NCI-H2171 treated with DMSO at 0.1 percent for 48 hours (cell line): Measurements from ENCODE around the gene KRTAP5-2.
A peak's percentile ranks its signal among the peaks of the same experiment; 100 is the strongest.
"Not testable (repeated sequence)": the region's sequence is repeated elsewhere in the genome, so short reads cannot be mapped to it uniquely, and the experiment has no call there.

ENCODE experiments used
- DNase-seq: peaks from one replicate; lab custom pipeline; 2025; lab: John Stamatoyannopoulos, UW

Gene KRTAP5-2

DNA sequence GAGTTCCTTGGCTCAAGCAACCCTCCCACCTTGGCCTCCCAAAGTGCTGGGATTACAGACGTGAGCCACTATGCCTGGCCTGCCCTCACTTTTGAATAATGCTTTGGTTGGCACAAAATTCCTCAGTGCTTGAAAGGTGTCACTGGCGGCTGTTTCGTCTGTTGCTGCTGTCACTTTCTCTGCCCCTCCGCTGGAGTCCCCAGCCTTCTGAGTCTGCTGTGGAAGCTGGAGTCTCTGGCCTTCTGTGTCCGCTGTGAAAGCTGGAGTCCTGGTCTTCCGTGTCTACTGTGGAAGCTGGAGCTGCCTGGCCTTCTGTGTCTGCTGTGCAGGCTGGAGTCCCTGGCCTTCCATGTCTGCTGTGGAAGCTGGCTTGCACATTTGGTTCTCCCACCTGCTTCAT lies 8.1 kb downstream of the KRTAP5-2 start:
- no peak for DNase-seq

DNA sequence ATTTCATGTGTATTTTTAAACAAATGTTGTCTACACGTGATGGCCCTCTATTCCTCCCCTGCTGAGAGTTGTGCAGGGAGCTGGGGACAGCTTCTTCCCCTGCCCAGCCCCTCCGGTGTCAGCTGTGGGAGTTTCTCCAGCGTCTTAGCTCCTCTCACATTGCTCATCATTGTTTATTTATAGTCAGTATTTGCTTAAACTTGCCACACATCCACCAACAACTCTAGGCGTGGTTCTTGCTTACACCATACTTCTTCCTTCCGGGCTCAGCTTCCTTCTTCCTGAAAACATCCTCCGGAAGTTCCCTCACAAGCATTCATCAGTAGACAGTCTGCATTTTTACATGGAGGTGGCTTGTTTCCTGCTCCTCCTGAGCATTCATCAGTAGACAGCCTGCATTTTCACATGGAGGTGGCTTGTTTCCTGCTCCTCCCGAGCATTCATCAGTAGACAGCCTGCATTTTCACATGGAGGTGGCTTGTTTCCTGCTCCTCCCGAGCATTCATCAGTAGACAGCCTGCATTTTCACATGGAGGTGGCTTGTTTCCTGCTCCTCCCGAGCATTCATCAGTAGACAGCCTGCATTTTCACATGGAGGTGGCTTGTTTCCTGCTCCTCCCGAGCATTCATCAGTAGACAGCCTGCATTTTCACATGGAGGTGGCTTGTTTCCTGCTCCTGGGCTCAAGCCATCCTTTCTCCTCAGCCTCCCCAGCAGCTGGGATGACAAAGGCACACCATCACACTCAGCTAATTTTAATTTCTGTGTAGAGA lies 8.7 kb downstream of the KRTAP5-2 start:
- not testable (repeated sequence) for DNase-seq

DNA sequence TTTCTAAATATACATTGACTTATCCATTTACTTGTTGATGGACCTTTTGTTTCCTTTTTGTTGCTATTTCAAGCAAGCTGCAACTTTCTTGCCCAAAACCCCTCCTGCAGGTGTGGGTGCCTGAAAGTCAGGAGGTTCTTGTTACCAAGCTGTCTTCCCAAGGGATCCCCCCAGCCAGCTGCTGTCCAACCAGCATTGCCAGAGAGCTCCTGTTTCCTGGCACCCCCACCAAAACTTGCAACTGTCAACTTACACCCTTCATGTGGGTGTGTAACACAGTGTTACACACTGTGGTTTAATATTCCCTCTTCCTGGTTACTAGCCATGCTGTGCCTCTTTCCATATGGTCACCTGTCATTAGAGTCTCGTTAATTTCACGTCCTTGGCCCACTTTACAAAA lies 11.4 kb downstream of the KRTAP5-2 start:
- peak; percentile 79 for DNase-seq

DNA sequence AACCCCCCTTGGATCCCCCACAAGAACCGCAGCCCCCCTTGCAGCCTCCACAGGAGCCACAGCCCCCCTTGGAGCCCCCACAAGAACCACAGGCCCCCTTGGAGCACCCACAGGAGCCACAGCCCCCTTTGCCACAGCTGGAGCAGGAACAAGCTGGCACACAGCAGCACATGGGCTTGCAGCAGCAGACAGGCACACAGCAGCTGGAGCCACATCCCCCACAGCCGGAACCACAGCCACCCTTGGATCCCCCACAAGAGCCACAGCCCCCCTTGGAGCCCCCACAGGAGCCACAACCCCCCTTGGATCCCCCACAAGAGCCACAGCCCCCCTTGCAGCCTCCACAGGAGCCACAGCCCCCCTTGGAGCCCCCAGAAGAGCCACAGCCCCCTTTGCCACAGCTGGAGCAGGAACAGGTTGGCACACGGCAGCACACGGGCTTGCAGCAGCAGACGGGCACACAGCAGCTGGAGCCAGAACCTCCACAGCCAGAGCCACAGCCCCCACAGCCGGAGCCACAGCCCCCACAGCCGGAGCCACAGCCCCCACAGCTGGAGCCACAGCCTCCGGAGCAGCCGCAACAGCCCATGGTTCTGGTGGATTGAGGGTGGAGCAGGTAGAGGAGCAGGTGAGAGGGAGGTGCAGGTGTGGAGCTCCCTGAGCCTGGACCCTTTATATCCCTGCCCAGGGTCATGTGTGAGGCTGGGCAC lies 13.3 kb downstream of the KRTAP5-2 start, which contains the start of gene KRTAP5-1:
KRTAP5-1 (minus strand) TSS at position 623 of the 710 bp plus-strand sequence; CDS start at position 589, 34 bp downstream.
- DNase-seq, result not testable (repeated sequence)

DNA sequence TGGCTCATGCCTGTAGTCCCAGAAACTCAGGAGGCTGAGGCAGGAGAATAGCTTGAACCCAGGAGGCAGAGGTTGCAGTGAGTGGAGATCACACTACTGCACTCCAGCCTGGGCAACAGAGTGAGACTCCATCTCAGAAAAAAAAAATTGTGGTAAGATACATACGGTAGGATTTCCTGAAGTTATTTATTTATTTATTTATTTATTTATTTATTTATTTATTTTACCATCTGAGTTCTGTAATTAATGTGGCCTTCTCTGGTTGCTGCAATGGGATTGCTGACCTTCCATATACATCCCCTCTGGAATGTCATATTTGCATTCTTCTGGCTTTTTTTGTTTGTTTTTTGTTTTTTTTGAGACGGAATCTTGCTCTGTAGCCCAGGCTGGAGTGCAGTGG lies 15.2 kb downstream of the KRTAP5-2 start:
- not testable (repeated sequence) for DNase-seq

DNA sequence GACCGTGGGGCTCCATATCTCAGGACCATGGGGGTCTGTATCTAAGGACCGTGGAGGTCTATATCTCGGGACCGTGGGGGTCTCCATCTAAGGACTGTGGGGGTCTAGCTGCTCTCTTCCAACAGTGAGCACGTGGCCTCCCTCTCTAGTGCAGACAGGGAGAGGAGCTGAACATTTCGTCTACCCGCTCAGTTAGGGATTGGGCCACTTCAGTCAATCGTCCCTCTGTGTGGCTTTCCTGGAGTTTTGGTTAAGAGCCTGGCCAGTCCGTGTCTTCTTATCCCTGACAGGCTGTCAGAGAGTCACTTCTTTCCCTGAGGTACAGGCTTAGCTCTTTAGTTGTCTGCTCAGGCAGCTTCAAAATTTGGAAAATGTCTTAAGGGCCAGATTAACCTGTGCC lies 16.1 kb downstream of the KRTAP5-2 start:
- DNase-seq, result no peak

DNA sequence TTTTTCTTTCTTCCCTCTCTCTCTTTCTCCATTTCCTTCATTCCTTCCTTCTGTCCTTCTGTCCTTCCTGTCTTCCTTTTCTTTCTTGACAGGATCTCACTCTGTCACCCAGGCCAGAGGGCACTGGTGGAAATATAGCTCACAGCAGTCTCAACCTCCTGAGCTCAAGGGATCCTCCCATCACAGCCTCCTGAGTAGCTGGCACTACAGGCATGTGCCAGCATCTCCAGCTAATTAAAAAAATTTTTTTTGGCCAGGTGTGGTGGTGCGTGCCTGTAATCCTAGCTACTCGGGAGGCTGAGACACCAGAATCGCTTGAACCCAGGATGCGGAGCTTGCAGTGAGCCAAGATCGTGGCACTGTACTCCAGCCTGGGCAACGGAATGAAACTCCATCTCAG lies 21.3 kb downstream of the KRTAP5-2 start:
- no peak for DNase-seq

DNA sequence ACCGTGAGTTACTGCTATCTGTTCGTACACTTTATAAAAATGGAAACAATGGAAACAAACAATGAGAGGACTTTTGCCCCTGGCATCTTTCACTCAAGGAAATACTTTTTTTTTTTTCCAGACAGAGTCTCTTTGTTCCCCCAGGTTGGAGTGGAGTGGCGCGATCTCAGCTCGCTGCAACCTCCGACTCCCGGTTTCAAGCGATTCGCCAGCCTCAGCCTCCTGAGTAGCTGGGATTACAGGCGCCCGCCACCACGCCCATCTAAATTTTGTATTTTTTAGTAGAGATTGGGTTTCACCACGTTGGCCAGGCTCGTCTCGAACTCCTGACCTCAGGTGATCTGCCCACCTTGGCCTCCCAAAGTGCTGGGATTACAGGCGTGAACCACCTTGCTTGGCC lies 22.3 kb downstream of the KRTAP5-2 start:
- not testable (repeated sequence) for DNase-seq

DNA sequence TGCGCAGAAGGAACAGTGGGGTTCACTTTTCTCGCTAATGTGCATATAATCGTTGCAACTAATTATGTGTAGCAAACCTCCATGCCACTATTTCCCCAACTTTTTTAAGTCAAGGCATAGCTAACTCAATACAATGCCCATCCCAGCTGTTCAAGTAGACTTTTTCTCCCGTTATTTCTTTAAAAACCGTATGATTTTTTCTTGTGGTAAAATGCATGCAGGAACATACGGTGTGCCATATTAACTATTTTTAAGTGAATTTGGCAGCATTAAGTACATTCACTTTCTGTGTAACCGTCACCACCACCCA lies 23.2 kb downstream of the KRTAP5-2 start:
- DNase-seq, result no peak

DNA sequence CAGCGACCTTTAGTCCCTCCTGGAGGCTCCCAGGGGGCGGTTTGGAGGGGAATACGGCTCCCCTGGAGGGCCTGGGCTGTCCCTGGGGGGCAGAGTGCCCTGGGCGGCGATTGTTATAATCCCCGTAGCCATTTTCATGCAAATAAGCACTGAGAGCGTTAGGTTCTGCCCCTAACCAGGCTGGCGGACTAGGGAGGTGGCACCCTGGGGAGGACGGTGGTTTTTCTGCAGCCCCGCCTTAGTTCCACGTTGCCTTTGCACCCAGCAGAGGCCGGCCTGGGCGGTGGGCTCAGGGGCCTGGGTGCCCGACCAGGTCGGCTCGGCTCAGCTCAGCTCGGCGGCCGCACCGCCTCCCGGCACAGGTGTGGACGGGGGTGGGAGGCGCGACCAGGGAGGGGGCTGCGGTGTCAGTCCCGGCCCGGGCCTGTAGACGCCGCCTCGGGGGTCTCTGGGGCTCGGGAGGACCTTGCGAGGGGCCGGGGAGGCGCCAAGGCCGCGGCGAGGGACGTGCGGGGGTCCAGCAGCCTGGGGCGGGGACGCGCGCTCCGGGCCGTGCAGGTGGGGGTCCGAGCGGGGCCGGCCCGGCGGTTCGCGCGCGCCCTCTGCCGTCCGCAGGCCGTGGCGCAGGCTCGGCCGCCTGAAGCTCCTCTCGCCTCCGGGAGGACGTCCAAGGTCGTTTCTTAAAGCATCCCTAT lies 23.7 kb downstream of the KRTAP5-2 start:
- DNase-seq, result peak; percentile 16

DNA sequence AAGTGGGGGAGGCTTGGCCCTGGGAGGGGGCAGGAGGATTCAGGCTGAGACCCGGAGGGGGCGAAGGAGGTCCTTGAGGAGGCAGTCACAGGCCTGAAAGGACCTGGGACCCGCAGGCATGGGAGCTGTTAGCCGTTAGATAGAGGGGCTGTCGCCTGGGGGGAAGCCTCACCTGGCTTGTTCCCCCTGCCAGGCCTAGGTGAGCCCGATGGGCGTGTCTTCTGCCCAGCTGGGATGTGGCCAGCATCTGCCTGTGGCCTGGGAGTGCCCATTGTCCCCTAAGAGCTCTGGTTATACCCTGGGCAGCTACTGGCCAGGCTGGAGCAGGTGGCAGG lies 24.2 kb downstream of the KRTAP5-2 start:
- peak; percentile 16 for DNase-seq

DNA sequence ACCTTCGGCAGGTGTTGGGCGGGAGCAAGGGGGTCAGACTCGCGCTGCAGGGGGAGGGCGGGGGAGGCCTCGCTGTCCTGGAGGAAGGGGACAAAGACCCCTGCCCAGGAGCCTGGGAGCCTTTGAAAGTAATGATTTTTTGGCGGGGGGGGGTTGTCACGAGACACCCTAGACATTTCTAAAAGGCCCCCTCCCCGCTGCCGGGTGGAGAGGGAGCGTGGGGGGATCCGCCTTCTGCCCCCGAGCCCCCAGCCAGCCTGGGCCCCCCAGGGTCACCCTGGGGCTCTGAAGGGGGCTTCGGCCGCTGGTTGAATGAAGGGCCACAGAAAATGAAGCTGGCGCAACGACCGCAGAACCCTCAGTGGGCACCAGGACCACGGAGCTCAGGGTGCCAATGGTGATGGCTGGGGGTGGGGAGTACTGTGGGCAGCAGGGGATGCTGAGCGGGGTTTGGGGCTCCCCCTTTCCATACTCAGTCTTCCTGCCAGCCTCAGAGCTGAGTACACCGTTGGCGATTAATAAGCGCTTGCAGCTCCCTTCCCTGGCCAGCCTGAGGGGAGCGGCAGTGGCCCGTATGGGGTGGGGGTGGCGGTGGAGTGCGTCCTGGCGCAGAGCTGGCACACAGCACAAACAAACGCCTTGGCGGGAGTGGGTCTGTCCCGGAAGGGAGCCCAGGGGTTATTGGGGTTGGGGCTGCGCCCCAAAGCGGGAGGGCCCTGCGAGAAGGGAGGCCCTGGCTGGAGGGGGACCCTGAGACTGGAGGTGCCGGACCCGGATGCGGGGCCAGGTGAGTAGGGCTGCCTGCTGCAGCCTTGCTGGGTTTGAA lies 24.8 kb downstream of the KRTAP5-2 start:
- DNase-seq, result no peak

DNA sequence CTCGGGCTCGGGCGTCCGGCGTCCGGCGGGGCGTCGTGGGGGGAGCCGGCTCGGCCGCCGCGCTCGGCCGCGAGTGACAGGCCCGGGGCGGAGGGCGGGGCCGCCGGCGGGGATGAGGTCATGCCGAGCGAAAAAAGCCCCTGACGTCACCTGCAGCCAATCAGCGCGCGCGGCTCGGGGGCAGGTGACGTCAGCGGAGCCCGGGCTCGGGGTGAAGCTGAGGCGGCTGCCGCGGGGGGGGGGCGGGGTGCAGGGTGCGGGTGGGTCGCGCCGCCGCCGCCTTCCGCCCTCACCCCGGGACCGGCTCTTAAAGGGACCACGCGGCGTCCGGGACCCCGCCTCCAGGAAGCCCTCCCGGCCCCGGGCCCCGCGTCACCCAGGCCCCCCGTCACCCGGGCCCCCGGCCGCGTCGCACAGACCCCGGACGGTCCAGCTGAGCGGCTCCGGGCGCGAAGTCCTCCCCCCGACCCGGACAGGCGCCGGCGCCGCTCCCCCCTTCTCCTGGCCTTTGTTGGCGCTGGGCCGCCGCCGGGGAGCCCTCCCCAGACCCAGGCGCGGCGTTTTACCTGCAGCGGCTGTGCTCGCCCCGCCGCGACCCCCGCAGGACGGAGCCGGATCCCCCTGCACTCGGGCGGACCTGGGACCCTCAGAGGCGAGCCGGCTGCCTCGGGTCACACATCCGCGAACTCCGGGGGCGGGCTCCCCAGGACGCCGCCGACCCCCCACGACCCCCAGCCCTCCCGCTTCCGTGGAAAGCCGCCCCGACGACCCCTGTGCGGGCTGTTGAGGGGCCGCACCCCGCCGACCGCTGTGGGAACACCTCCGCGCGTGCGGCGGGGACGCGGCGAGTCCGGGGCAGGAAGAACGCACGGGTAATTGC lies 25.7 kb downstream of the KRTAP5-2 start, which contains the start of gene DUSP8:
DUSP8 (minus strand) TSS at position 75 of the 880 bp plus-strand sequence. CDS start 6,445 bp downstream, outside the sequence.
- peak; percentile 64 for DNase-seq

DNA sequence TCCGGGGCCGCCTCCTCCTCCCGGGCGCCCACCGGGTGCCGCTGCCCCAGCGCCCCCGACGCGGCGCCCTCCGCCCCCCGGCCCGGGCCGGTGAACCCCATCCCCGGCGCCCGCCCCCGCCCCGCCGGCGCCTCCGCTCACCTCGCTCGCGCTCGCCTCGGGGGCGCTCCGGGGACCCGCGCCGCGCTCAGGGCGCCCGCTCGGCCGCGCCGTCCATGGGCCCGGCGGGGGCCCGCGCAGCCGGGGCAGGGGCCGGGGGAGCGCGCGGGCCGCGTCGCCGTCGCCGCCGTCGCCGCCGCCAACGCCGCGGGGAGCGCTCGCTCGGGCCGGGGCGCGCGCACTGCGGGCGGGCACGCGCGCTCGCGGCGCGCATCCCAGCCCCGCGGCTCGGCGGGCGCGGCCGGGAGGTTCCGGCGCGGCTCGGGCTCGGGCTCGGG lies 26.3 kb downstream of the KRTAP5-2 start:
- no peak for DNase-seq

DNA sequence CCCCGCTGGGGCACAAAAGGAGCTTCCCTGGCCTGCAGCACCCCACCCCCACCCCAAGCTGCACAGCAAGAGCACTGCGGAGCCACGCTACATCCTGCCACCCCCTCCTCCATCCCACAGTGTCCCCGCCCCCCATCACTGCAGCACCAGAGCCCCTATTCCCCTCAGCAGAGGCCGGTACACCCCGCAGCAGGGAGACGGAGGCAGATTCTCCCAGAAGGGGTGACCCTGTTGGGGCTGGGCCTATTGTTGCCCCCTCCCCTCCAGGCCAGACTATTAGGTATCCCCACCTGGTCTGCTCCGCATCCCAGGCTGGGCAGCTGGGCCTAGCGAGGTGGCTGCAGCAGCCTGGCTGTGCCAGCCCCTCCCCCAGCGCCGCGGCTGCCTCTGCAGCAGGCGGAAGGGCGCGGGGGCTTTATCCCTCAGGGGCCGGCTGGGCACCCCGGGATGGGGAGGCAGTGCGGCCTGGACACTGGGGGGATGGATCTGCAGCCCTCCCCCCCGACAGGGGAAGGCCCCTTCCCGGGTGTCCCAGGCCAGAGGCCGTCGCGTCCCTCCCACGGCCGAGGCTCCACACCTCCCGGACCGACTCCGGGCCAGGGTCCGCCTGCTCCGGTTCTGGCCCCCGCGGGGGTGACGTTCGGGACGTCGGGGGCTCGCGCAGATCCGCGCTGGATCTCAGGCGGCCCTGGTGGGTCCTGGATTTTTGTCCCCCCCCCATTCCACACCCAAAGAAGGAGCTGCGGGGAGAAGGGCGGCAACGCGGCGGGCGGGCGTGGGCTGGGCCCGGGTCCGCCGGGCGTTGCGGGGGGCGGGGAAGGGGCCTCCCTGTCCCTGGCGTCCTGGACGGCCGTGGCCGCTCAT lies 27.0 kb downstream of the KRTAP5-2 start:
- no peak for DNase-seq

DNA sequence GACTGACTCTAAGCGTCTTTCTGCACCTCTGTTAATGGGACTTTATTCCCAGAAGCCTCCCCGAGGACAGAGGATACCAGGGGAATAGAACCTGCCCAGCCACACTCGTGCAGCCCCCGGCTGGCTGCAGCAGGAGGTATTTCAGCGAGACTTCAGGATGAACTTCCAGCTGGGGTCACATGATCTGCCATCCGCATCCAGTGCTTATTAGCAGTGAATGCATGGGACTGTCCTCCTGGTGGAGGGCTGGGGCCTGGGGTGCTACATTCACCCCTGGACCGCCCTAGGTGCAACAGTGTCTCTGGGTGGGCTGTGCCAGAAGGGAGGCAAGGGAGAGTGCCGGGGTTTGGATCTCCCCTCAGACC lies 27.6 kb downstream of the KRTAP5-2 start:
- DNase-seq, result no peak

DNA sequence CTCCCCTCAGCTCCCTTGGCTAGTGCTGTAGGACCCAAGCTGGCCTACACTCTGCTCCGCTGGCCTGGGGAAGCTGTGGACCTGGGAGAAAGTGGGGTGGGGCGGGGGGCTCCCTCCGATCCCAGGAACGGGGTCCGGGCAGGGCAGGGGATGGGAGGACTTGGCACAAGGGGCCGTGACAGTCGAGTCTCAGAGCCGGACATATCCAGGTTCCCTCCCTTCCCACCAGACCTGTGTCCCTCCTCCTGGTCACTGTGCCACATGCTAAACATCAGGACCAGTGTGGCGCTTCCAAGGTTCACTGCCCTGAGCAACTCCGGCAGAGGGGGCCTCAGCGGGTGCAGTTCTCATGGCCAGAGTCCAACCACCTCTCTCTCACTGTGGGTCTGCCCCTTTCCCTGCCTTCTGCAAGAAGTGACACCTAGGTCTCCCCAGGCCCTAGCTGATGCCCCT lies 28.1 kb downstream of the KRTAP5-2 start:
- DNase-seq, result no peak

DNA sequence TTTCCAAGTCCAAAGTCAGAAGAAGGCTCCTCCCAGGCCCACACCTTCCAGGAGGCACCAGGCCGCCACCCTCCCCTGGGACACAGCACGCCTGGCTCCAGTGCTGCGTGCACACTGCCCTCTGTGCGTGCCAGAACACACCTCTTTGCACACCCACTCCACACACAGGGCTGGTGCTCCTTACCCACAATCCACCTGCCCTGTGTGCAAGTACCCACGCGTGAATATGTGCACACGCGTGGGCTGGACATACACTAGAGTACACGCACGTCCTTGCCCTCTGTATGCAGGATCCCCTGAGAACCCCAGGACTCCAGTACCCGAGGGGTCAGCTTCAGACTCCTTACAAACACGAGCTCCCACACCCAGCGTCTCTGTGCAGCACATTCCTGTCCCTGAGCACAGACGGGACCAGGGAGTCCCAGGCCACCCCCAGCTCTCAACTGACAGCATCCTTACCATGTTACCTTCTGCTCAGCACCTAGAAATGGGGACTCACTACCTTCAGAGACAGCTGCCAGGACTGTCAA lies 28.8 kb downstream of the KRTAP5-2 start:
- peak; percentile 2 for DNase-seq

DNA sequence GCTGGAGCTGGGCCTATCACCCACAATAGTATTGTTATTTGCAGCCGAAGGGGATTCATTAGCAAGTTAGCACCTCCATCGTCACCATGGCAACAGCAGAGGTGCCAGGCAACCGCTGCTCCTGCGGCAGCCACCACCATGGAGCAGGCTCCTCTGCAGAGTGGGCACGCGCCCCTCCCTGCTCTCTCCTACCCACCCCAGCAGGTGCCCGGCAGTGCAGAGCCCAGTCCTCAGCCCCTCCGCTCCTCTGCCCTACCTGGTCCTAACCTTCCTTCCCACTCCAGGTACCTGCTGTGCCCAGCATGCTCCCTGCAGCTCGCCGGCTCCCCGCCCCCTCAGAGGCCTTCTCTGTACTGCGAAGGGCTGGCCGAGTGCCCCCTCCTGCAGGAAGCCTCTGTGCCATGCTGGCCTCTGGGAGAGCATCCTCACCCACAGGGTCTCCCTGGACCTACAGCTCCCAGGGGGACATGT lies 29.6 kb downstream of the KRTAP5-2 start:
- no peak for DNase-seq

DNA sequence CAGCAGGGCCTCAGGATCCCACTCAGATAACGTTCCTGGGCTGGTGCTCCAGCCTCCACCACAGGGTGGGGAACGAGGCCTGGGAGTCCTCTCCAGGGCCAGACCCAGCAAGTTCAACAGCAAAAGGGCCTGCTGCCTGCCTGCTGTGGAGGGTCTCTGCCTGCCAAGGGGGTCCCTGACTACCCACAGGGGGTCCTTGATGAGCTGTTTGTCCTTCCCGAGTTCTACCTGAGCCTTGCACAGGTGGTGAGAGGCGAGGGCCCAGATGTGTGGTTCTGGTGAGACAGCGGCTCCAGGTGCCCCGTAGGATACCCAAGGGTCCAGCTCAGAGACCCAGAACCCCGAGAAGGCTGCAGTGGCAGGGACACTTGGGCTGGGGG lies 30.4 kb downstream of the KRTAP5-2 start:
- DNase-seq, result no peak
